ENCODE measurements around the gene CENPM.

DNA sequence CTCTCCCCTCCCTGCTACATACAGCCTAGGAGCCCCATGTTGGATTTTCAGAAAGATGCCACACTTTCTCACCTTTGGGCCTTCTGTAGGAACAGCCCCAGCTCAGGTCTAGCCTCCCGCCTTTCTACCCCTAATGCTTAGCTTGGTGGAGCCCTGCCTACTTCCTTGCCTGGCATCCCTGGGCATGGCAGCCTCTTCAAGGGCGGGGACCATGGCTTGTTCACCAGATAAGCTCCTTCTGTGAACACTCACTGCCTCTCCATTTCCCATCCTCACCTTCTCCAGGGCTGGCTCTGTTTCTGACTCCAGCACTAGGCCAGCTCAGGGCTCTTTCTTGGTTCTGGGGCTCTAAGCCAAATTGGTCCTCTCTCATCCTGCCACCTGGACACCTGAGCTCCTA is 23.6 kb upstream of the CENPM start:
- TF ChIP-seq CTCF (IDR thresholded peaks at IDR 0.05) (no peak), POLR2AphosphoS5 (IDR thresholded peaks at IDR 0.05) (no peak), POLR2A (IDR thresholded peaks at IDR 0.05) (no peak)

All from prostate gland (tissue), 2 donors.